ENCODE measurements around the gene SCUBE1. TPM values are rescaled to one million over a fixed set of nuclear protein-coding genes. Genes with fewer than 3 reads are reported as not detected.

The SCUBE1 gene
- total and polyA plus RNA-seq, 2 of the 8 experiments (the other 6 are each of a cell fraction or from before 2014, with no cell fraction given) = 2.3 to 4.9 TPM

DNA sequence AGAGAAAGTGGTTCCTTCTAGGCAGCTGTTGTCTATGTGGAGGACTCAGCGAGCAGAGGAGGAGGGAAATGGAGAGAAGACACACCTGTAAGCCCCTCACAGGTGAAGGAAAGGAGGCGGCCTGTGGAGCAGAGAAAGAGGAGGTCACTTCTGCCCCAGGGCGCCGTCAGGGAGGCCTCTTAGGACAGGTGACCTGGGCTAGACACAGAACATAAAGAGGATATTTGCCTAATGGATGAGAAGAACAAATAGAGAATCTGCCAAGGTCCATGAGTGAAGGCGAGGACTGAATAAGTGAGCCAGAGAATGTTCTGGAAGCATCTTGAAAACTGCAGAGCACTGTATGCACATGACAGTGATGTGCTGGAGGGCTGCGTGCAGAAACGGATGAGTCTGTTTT lies 2.2 kb upstream of the SCUBE1 start:
- no peaks in the 10 kb centered on the region for H3K9me3 ChIP-seq (ENCODE audit: insufficient read depth in 2 of 2, low read depth in 1 of 2, low read length in 1 of 2)
- no peaks in the 10 kb centered on the region for H3K79me2 ChIP-seq (ENCODE audit: control insufficient read depth in 1 of 2, insufficient read depth in 2 of 2, low read length in 2 of 2)
- no peak overlapping the region for H4K8ac ChIP-seq (ENCODE audit: extremely low read depth, insufficient read depth, low read length)
- WGBS, 2 experiments (ENCODE audit: extremely low coverage in 1 of 2, insufficient coverage in 1 of 2, insufficient read length in 1 of 2, insufficient replicate concordance in 2 of 2, low coverage in 1 of 2, low lambda C conversion rate in 2 of 2, missing lambda C conversion rate in 1 of 2) = 89% methylated on average over 7 of the region's 7 CpGs; no CpG with 5 or more reads in 1 of the 2 experiments
- H3K4me2 ChIP-seq (ENCODE audit: insufficient read depth in 1 of 2, low read depth in 2 of 2, low read length in 2 of 2) = no peak overlapping the region
- DNase-seq (ENCODE audit: low read depth in 1 of 2, low spot score in 2 of 2) = no peak
- H4K5ac ChIP-seq (ENCODE audit: insufficient read length, low read depth, low read length) = no peak overlapping the region
- TF ChIP-seq NRF1 (IDR thresholded peaks at IDR 0.05; ENCODE audit: low read depth, low read length) = no peak
- no peak for TF ChIP-seq NANOG (IDR thresholded peaks at IDR 0.05; ENCODE audit: insufficient read depth, low read depth, low read length, poor library complexity, severe bottlenecking)
- no peak for TF ChIP-seq RXRA (IDR thresholded peaks at IDR 0.05; ENCODE audit: insufficient read depth, low read depth, low read length)
- TF ChIP-seq CREB1 (IDR thresholded peaks at IDR 0.05) = no peak
- no peak for TF ChIP-seq HDAC2 (IDR thresholded peaks at IDR 0.05; ENCODE audit: borderline replicate concordance in 1 of 2, low read depth in 2 of 2, low read length in 2 of 2)
- no peak for TF ChIP-seq SP4 (IDR thresholded peaks at IDR 0.05; ENCODE audit: low read length)
- no peak for TF ChIP-seq TAF1 (IDR thresholded peaks at IDR 0.05; ENCODE audit: low read depth, low read length)
- TF ChIP-seq RBBP5 (IDR thresholded peaks at IDR 0.05; ENCODE audit: borderline replicate concordance, low read depth, low read length) = no peak
- no peak for TF ChIP-seq CHD2 (IDR thresholded peaks at IDR 0.05; ENCODE audit: low read length)
- no peak for TF ChIP-seq CHD1 (IDR thresholded peaks at IDR 0.05; ENCODE audit: low read depth, low read length)
- no peak for TF ChIP-seq BRCA1 (IDR thresholded peaks at IDR 0.05; ENCODE audit: low read depth, low read length)
- TF ChIP-seq POLR2AphosphoS5 (IDR thresholded peaks at IDR 0.05; ENCODE audit: low read depth, low read length) = no peak
- TF ChIP-seq RAD21 (IDR thresholded peaks at IDR 0.05 in 1 of 2, conservative IDR thresholded peaks at IDR 0.05 in 1 of 2; ENCODE audit: low read depth in 2 of 2, low read length in 2 of 2) = no peak
- H3K14ac ChIP-seq (ENCODE audit: insufficient read length) = no peak overlapping the region
- no peak overlapping the region for H3K18ac ChIP-seq (ENCODE audit: extremely low read depth, low read length)
- H4K91ac ChIP-seq (replicated peaks; ENCODE audit: insufficient read length, low read length) = no peak overlapping the region
- no peak overlapping the region for H3K23ac ChIP-seq (ENCODE audit: insufficient read length)
- H3K79me1 ChIP-seq (ENCODE audit: low read depth, low read length) = no peaks in the 10 kb centered on the region
- H2BK5ac ChIP-seq (ENCODE audit: low read depth, low read length) = no peak overlapping the region
- H2BK120ac ChIP-seq (replicated peaks; ENCODE audit: low read depth, low read length) = no peak overlapping the region
- H2BK20ac ChIP-seq (ENCODE audit: low read length) = no peak overlapping the region
- H2BK15ac ChIP-seq (ENCODE audit: low read length) = 0 out of 2 replicates have a peak overlapping the region, but pooled peaks have one; percentile 74
- H3K4ac ChIP-seq (replicated peaks; ENCODE audit: insufficient read length, low read depth, low read length) = no peak overlapping the region
- no peak overlapping the region for H3K56ac ChIP-seq (replicated peaks; ENCODE audit: insufficient read length, low read depth, low read length)
- no peak overlapping the region for H2AK5ac ChIP-seq (ENCODE audit: low read depth, low read length)
- H3K23me2 ChIP-seq (ENCODE audit: low read depth, low read length) = peaks cover 9% of the 10 kb centered on the region; the same call in 1 of the 2 replicates
- CTCF ChIA-PET (ENCODE audit: partially characterized antibody) = interaction anchor here (0.8 to 14.2 kb wide), 30 partner anchors 10 to 173 kb away, joined by 3 to 335 read pairs (median 10); no protein-coding TSS in a partner anchor
- peaks cover 0 to 4% of the 10 kb centered on the region in 2 experiments for H4K20me1 ChIP-seq (replicated peaks in 1 of 2; ENCODE audit: control insufficient read depth in 1 of 2, insufficient read depth in 2 of 2, low read length in 2 of 2)
- H3K4me1 ChIP-seq (replicated peaks in 1 of 4; ENCODE audit: control insufficient read depth in 3 of 4, insufficient read depth in 4 of 4, low read length in 3 of 4) = peaks cover 0 to 2% (median under 1%) of the 10 kb centered on the region in 4 experiments; a peak in 2 of 7 replicates
- no peak overlapping the region for H3K27ac ChIP-seq (ENCODE audit: low read depth, low read length)
- POLR2A ChIA-PET (ENCODE audit: partially characterized antibody) = interaction anchor here (1.0 to 3.0 kb wide), 2 partner anchors 50 to 72 kb away, joined by 3 to 14 read pairs; no protein-coding TSS in a partner anchor
- H3K4me3 ChIP-seq (ENCODE audit: extremely low read depth in 1 of 4, insufficient read depth in 2 of 4, low read depth in 3 of 4, low read length in 4 of 4) = no peak overlapping the region
- peaks cover 22 to 48% (median 43%) of the 10 kb centered on the region in 4 experiments for H3K27me3 ChIP-seq (replicated peaks in 1 of 4; ENCODE audit: control insufficient read depth in 3 of 4, extremely low read depth in 1 of 4, insufficient read depth in 3 of 4, low read length in 3 of 4)
- no peak overlapping the region for H3K9ac ChIP-seq (replicated peaks in 1 of 4; ENCODE audit: extremely low read depth in 1 of 4, low read depth in 3 of 4, low read length in 3 of 4)
- no peak overlapping the region for H2AFZ ChIP-seq (ENCODE audit: low read length)
- no peaks in the 10 kb centered on the region for H3K36me3 ChIP-seq (ENCODE audit: control insufficient read depth in 2 of 4, insufficient read depth in 4 of 4, low read length in 3 of 4)
- no peak for FAIRE-seq
- H2BK12ac ChIP-seq (ENCODE audit: low read depth, low read length) = no peak overlapping the region
